Posterior vena cava (tissue), 2 donors: ENCODE measurements around the gene CDK1. TPM values are rescaled to one million over a fixed set of nuclear protein-coding genes. Genes with fewer than 3 reads are reported as not detected.
"Not testable (repeated sequence)": the region's sequence is repeated elsewhere in the genome, so short reads cannot be mapped to it uniquely, and the experiment has no call there.

Experiments
- DNase-seq: peaks from one replicate; pipeline ENCODE4 v3.0.0-alpha.2; 2020; ENCODE audit warnings: low spot score
- intact Hi-C, 2 donors: fragments of 100-400 bp; cut with DNase I; formaldehyde crosslinking; loops; one replicate each; pipeline versions ENCODE4 v1.14.1 to v1.14.2; 2022 to 2023
- total RNA-seq, 2 donors: library from RNA; stranded (reverse); fragmentation: NEBNext Ultra II Directional; extraction: Animal tissue kit (Norgen Biotek cat#: 25700); gene quantifications; one replicate each; pipeline ENCODE4 v1.2.1, GENCODE V29; 2021
- donor health status: DM: yes; HTN: yes; CAD: no.
- donor health status: DM: yes; HTN: yes; CAD: no.

Gene CDK1
- total RNA-seq, 2 donors from 2014 or later = 1.1 to 1.3 TPM

DNA sequence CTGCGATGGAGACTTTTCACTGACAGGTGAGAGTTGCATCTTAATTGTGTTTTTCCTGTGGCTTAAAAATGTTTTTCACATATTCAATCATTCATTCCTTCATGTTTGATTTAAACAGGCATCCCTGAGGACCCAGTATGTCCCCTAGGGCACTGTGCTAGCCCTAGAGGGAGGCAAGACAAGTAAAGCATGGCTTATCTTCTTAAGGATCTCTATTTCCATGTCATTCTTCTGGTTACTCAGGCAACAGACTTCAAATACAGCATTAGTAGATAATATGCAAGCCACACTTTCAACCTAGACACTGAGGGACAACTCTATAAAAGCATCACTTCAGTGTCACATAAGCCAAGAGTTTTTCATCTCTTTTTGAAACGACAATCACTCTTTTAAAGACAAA, 29.2 kb downstream of the CDK1 start:
- no peak for DNase-seq
- intact Hi-C loops = no loop called here

DNA sequence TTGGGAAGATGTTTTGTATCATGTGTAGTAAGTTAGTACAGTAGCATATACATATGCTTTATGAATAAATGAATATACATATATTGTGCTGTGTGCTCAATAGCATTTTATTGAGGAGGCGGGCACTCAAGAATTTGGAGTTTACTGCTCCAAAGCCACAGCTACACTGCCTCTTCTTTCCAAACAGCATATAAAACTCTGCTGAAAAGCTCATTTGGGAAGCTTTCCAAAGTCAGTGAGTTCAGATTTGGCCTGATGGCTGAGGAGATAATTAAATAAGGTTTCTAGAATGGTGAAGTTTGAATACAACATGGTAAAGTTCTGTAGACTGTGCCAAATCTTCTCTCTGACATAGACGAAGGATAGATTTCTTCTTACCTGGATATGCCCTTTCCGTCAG, 29.8 kb downstream of the CDK1 start:
- intact Hi-C loops = no loop called here
- no peak for DNase-seq

DNA sequence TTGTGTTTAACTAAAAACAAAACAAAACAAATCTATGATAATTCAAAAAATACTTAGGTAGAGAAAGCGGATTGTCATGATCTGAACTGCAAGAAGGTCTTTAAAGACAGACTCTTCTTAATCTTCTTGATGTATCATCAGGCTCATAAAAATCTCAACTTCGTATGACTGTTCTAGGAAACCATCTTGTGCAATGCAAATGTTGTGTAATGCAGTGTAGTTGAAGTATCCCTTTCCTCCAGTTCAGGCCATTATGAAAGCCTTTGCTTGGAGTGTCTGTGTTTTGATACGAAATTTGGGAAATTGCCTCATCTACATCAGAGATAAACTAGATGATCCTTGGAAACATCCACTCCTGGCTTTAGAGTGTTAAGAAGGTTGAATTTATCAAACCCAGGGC, 30.9 kb downstream of the CDK1 start:
- DNase-seq = no peak
- intact Hi-C loops = no loop called here

DNA sequence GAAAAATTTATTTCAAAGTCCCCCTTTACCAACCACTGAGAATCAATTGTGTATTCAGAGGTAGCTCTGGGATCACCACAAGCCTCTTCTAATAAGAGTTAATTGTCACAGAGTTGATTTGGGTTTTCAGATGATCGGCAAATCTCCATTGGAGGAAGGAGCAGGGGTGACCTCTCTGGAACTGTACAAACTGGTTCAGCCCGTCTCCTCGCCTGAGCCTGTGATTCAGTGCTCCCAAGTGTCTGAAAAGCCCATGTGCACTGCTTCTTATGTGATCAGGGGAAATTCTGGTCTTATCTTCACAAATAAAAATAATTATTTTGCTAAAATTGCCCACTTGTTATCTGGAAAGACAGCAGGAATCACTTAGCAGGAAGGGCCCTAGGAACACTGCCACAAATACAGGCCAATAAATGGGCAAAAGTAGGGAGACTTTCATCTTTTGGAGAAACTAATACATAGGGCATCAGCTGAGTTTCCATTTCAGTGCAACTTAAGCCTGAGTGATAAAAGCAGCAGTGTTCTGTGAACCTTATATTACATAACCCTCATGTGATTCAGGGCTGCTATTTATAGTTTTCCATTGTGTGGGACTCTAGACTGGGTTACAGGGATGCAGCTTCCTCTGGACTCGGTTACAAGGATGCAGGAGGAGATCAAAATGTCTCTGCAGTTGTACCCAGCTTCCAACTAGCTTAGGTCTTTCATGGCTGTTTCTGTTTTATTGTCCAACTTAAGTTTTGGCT, 32.3 kb downstream of the CDK1 start:
- intact Hi-C loops = loop anchor here in 1 of 2 donors (10.0 kb wide), 2 partner anchors 154 to 474 kb away; no protein-coding TSS in a partner anchor

DNA sequence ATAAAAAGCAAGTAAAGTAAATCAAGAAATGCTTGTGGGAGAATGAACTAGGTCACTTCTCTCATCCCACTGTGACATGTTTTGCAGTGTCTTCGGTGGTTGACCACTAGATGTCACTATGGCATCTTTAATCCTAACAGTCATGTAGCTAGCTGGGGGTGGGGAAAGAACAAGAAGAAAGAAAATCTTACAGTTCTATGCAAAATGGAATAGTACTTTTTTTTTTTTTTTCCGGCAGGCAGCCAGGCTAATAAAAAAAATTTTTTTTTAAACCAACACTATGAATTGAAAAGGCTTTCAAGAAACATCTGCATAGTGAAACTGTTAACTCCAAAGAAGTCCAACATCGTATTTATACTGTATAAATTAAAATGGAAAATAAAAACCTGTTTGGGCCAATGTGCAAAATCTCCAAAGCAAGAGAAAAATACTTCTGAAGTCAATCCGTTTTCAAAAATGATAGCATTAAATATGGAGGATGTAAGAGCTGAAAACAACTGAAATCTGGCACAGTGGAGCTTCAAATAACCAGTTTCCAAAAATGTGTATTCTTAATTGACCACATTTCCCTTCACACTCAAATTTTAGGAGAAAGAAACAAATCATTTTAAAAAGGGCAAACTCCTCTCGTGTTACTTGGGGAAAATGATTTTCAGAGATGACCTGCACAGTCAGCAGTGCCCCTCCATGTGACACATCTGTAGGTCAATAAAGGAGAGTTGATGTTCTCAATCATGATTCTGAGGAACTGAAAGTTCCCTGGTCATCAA, 38.5 kb downstream of the CDK1 start:
- DNase-seq = no peak
- intact Hi-C loops = loop anchor here in 1 of 2 donors (10.0 kb wide), 2 partner anchors 148 to 468 kb away; no protein-coding TSS in a partner anchor

More for the DNA sequence above, 32.3 kb downstream of the CDK1 start:
- no peak for DNase-seq

GRCh38 chr10:60817398-60817805, 39.1 kb downstream of the CDK1 start:
- no peak for DNase-seq
- intact Hi-C loops = loop anchor here in 1 of 2 donors (10.0 kb wide), 2 partner anchors 147 to 467 kb away; no protein-coding TSS in a partner anchor

DNA sequence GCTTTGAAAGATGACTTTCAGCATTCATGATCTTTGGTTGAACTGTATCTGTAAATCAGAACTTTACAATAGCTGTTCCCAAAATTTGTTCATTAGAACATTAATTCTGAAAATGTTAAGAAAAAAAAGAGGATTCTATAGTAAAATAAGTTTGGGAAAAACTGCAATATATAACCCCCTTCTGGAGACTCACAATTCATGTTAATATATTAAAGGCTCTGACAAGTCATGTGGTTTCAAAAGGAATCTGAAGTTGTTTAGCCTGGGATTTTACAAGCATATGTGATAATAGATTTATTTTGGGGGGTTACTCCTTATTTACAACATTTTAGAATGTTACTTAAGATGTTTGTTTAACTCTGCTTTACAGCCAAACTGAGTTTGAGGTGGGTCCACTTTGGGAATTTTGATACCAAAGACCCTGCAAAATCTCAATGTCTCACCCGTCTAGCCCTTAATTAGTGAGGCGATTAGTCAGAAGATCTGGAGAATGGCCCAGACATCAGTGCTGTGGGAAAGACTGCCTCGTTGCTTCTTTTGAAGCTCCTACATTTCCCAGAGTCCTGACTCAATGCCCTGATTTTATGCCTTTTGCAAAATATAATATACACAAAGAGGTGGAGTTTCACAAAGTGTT, 40.0 kb downstream of the CDK1 start:
- intact Hi-C loops = loop anchor here in 1 of 2 donors (10.0 kb wide), 2 partner anchors 147 to 467 kb away; no protein-coding TSS in a partner anchor
- no peak for DNase-seq

DNA sequence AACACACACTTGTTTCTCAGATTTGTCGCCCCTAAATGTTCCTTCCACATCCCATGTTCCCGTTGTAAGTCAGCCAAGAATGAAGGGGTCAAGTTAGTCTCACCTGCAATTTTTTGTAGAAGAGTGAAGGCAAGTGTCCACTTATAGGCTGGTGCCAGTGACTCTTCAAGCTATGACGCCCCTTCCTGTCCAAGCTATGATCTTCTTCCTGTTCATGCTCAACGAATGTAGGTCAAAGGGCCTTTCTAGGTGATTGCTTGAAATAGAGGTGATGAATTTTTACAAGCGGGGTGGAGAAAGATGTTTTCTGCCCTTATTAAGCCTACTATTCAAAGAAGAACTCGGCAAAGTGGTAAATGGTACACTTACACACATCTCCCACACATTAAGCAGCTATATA, 41.0 kb downstream of the CDK1 start:
- intact Hi-C loops = loop anchor here in 1 of 2 donors (10.0 kb wide), 2 partner anchors 146 to 466 kb away; no protein-coding TSS in a partner anchor
- DNase-seq = no peak

DNA sequence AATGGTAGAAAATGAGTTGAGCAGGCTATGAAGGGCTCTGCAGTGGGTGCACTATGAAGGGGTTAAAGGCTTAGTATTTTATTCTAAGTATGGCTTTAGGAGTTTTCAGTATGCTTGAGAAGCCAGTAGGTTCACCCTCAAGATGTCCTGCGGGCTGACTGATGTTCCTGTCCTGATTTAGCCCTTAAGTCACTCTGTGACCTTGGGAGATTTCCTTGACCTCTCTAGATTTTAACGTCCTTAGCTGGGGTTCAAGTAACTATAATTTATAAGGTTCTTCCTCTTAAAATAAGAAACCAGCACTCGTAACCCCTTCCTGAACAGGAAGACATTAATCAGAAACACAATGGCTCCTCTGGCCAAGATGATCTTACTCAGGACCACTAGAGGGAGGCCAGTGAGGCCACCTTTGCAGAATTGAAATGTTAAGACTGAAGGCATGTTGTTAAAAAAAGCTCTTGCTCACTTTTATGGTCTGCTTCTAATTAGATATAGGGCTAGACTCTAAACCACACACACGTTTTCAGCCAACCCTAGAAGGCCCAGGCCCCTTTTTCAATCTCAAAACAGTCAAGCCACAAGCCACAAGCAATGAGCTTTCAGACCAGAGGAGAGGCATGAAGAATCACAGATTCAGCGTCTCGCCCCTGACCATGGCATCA, 41.9 kb downstream of the CDK1 start:
- no peak for DNase-seq
- intact Hi-C loops = no loop called here

GRCh38 chr10:60821656-60822055, 43.4 kb downstream of the CDK1 start:
- no peak for DNase-seq
- intact Hi-C loops = no loop called here

DNA sequence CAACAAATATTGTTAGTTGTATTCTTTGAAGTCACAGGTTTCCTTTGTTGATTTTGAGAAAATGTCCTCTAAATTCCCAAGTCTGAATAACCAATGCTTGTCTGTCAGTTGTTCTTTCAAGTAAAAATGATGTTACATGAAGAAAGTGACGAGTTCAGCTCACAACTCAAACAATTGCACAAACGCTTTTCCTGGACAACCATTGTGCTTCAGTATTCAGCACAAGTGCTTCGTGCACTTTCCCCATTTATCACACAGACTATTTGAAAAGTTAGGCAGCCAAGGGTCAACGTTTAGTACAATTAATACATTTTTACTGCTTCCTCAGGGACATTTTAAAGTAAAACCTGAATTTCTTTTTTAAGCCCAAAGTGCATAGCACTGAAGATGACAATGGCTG, 44.5 kb downstream of the CDK1 start:
- DNase-seq = no peak
- intact Hi-C loops = no loop called here

- intact Hi-C loops = no loop called here
Observed at GRCh38 chr10:60823324-60823723, 45.0 kb downstream of the CDK1 start.

GRCh38 chr10:60825520-60825919, 47.2 kb downstream of the CDK1 start:
- DNase-seq = no peak
- intact Hi-C loops = no loop called here

More at GRCh38 chr10:60823324-60823723, 45.0 kb downstream of the CDK1 start:
- DNase-seq = no peak

DNA sequence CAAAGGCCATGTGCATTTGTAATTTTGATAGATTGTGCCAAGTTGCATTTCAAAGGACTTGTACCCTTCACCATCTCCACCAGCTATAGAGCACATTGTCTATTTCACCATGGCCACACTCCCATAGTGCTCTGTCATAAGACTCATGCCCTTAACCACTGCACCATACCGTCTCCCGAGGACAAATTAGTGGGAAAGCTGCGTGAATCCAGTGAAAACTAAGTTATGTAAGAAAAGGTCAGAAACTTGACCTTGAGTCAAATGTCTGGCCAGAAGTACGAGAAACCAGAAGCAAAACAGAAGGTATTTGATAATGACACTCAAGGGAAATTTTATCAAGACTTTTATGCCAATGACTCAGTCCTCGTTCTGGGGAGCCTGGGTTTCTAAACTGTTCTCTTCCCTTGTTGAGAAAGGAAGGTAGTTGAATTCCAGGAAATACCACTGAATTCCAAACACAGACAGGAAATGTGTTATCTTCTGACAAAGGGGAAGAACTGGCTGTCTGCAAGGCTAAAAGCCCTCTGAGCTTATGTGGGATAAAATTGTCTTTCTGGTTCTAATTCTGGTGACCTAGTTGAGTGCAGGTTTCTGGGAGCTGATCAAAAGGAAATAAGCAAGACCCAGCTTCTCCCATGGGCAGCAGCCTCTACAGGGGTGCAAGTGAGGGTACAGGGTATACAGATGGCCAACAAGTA, 49.7 kb downstream of the CDK1 start:
- DNase-seq = no peak
- intact Hi-C loops = no loop called here

DNA sequence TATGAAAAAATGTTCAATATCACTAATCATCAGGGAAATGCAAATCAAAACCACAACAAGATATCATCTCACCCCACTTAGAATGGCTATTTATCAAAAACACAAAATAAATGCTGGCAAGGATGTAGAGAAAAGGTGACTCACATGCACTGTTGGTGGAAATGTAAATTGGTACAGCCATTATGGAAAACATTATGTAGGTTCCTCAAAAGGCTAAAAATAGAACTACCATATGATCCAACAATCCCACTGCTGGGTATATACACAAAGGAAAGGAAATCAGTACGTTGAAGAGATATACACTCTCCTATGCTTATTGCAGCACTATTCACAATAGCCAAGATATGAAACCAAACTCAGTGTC, 50.2 kb downstream of the CDK1 start:
- intact Hi-C loops = no loop called here
- DNase-seq = no peak

DNA sequence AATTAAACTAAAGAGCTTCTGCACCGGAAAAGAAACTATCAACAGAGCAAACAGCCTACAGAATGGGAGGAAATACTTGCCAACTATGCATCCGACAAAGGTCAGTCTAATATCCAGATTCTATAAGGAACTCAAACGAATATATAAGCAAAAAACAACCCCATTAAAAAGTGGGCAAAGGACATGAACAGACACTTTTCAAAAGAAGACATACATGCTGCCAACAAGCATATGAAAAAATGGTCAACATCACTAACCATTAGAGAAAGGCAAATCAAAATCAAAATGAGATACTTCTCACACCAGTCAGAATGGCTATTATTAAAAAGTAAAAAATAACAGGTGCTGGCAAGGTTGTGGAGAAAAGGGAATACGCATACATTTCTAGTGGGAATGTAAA, 53.9 kb downstream of the CDK1 start:
- DNase-seq, intact Hi-C loops: not testable (repeated sequence)

GRCh38 chr10:60834401-60834800, 56.1 kb downstream of the CDK1 start:
- intact Hi-C loops = no loop called here
- no peak for DNase-seq

DNA sequence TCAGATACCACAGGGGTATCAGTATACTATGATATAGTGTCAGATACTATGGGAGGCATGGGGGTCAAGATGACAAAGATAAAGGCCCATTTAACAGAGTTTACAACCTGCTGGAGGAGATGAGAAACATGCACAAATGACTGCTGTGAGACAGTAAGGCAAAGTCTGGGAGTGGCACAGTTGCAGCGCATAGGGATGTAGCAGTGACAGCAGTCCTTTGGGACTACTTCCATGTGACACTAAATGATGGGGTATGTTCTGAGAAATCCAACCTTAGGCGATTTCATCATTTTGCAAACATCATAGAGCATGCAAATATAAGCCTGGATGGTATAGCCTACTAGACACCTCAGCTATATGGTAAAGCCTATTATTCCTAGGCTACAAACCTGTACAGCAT, 56.8 kb downstream of the CDK1 start:
- intact Hi-C loops = no loop called here
- no peak for DNase-seq

GRCh38 chr10:60841227-60841626, 62.9 kb downstream of the CDK1 start:
- intact Hi-C loops, DNase-seq: not testable (repeated sequence)
